PC-3 (cell line): ENCODE data around the gene CASZ1. TPM values are rescaled to one million over a fixed set of nuclear protein-coding genes. Genes with fewer than 3 reads are reported as not detected.

ENCODE experiments used
- ATAC-seq: fragments of 200-7000 bp; cut with Tn5 transposase; 2 replicates; pipeline ENCODE4 v1.9.1; 2020; ENCODE audit warnings: mild to moderate bottlenecking, moderate library complexity
- BruUV-seq: library from RNA; stranded (reverse); fragments of 400-500 nt; replicated peaks from 2 replicates; lab custom pipeline; 2021; lab: Mats Ljungman, UMichigan
- CTCF ChIA-PET: fragments of 300-600 bp; sonication (Branson Sonifier 250); formaldehyde crosslinking; loops from one replicate; lab custom pipeline; 2022; ENCODE audit warnings: antibody characterized with exemption; lab: Charles Lee
- POLR2A ChIA-PET: fragments of 300-600 bp; sonication (Branson Sonifier 250); formaldehyde crosslinking; loops from one replicate; lab custom pipeline; 2022; ENCODE audit warnings: antibody characterized with exemption; ENCODE audit not compliant: unreplicated experiment; lab: Charles Lee
- DNase-seq: peaks from one replicate; pipeline ENCODE4 v3.0.0-alpha.2; 2015
- H2AFZ ChIP-seq: fragments of 300-600 bp; sonication (generic); 2 replicates; pipeline ENCODE4 v1.6.0; 2016; ENCODE audit warnings: antibody characterized with exemption, low read length
- H3F3A ChIP-seq: fragments of 300-600 bp; sonication (generic); one replicate; pipeline ENCODE4 v1.6.0; 2017; ENCODE audit warnings: antibody characterized with exemption, low read length, control low read depth, mild to moderate bottlenecking; ENCODE audit not compliant: unreplicated experiment
- H3K27ac ChIP-seq: fragments of 300-600 bp; sonication (generic); 2 replicates; pipeline ENCODE4 v1.5.1; 2016; ENCODE audit warnings: mild to moderate bottlenecking, low read length
- H3K27me3 ChIP-seq: fragments of 300-600 bp; sonication (generic); 2 replicates; pipeline ENCODE4 v1.6.1; 2016; ENCODE audit warnings: low read length, mixed read lengths
- H3K36me3 ChIP-seq: fragments of 300-600 bp; sonication (generic); 2 replicates; pipeline ENCODE4 v1.6.1; 2016; ENCODE audit warnings: low read depth, mixed run types, low read length, mixed read lengths
- H3K4me1 ChIP-seq: fragments of 300-600 bp; sonication (generic); 2 replicates; pipeline ENCODE4 v1.5.1; 2016; ENCODE audit warnings: low read length; ENCODE audit not compliant: insufficient read depth
- H3K4me2 ChIP-seq: fragments of 300-600 bp; sonication (generic); 2 replicates; pipeline ENCODE4 v1.6.0; 2016; ENCODE audit warnings: low read length
- H3K4me3 ChIP-seq: fragments of 300-600 bp; sonication (generic); 2 replicates; pipeline ENCODE4 v1.5.1; 2016; ENCODE audit warnings: mild to moderate bottlenecking, low read length, mixed read lengths
- H3K79me2 ChIP-seq: fragments of 300-600 bp; sonication (generic); 2 replicates; pipeline ENCODE4 v1.6.1; 2017; ENCODE audit warnings: low read length, mixed read lengths
- H3K9ac ChIP-seq: fragments of 300-600 bp; sonication (generic); 2 replicates; pipeline ENCODE4 v1.6.0; 2016; ENCODE audit warnings: mild to moderate bottlenecking, low read length
- H3K9me2 ChIP-seq: fragments of 300-600 bp; sonication (generic); replicated peaks from 2 replicates; pipeline ENCODE4 v1.6.1; 2016; ENCODE audit warnings: mixed run types, low read length, mixed read lengths
- H3K9me3 ChIP-seq: fragments of 300-600 bp; sonication (generic); 2 replicates; pipeline ENCODE4 v1.6.1; 2016; ENCODE audit warnings: low read length, mixed read lengths
- H4K20me1 ChIP-seq: fragments of 300-600 bp; sonication (generic); 2 replicates; pipeline ENCODE4 v1.6.1; 2016; ENCODE audit warnings: low read length, mixed read lengths
- EZH2 ChIP-seq: fragments of 300-600 bp; sonication (generic); IDR thresholded peaks from one replicate; pipeline ENCODE4 v1.6.1; 2017; ENCODE audit warnings: antibody characterized with exemption, mild to moderate bottlenecking, low read length; ENCODE audit not compliant: unreplicated experiment
- EZH2phosphoT487 ChIP-seq: fragments of 300-600 bp; sonication (generic); IDR thresholded peaks from 2 replicates; pipeline ENCODE4 v1.6.1; 2018; ENCODE audit warnings: mild to moderate bottlenecking, antibody characterized with exemption, low read length, borderline replicate concordance
- intact Hi-C: fragments of 100-400 bp; cut with micrococcal nuclease; formaldehyde crosslinking; loops from 2 replicates; pipeline ENCODE4 v1.9.0; 2023
- total RNA-seq: library from RNA; depleted of rRNA; stranded (reverse); fragments of >200 nt; gene quantifications from 2 replicates; pipeline ENCODE4 v1.2.3, GENCODE V29; 2014
- TF ChIP-seq, protein P1 (sequence below): fragments of 300-600 bp; sonication (generic); conservative IDR thresholded peaks from 2 replicates; pipeline ENCODE4 v1.5.1; 2017; ENCODE audit warnings: antibody characterized with exemption, low read depth, mild to moderate bottlenecking, low read length

The CASZ1 gene
- total RNA-seq, 1 experiment from 2014 or later: 12.8 TPM

DNA sequence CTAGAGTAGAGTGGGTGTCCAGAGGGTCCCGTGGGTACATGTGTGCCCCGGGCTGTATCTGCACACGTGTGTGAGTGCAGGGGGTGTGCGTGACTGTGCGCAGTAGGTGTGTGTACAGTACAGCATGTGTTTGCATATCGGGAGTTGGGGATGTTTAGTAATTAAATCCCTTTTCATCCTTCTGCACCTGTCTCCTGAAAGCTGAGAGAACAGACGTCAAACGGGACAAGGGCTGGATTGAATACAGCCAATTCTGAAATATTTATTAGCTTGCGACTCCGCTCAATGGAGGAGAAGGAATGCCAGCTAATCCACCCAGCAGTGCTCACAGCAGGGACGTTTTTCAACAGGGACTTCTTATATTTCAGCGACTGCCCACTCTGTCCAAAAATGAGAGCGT, 44.7 kb upstream of the CASZ1 start:
- H3K4me1 ChIP-seq: no peaks in the 10 kb centered on the region
- H3K9me3 ChIP-seq: peaks cover 8% of the 10 kb centered on the region; the same call in 1 of the 2 replicates
- ChIA-PET CTCF (no interaction called here), POLR2A (no interaction called here)
- ATAC-seq (no peak), DNase-seq (no peak)
- H3K9me2 ChIP-seq: no peaks in the 10 kb centered on the region
- H2AFZ ChIP-seq: no peak overlapping the region
- no peak overlapping the region for H3K4me3 ChIP-seq
- no peaks in the 10 kb centered on the region for H4K20me1 ChIP-seq
- H3F3A ChIP-seq: no peaks in the 10 kb centered on the region
- no peaks in the 10 kb centered on the region for H3K27me3 ChIP-seq
- TF ChIP-seq EZH2phosphoT487 (no peak), EZH2 (no peak)
- TF ChIP-seq, protein P1, sequence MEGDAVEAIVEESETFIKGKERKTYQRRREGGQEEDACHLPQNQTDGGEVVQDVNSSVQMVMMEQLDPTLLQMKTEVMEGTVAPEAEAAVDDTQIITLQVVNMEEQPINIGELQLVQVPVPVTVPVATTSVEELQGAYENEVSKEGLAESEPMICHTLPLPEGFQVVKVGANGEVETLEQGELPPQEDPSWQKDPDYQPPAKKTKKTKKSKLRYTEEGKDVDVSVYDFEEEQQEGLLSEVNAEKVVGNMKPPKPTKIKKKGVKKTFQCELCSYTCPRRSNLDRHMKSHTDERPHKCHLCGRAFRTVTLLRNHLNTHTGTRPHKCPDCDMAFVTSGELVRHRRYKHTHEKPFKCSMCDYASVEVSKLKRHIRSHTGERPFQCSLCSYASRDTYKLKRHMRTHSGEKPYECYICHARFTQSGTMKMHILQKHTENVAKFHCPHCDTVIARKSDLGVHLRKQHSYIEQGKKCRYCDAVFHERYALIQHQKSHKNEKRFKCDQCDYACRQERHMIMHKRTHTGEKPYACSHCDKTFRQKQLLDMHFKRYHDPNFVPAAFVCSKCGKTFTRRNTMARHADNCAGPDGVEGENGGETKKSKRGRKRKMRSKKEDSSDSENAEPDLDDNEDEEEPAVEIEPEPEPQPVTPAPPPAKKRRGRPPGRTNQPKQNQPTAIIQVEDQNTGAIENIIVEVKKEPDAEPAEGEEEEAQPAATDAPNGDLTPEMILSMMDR: no peak
- no peak overlapping the region for H3K9ac ChIP-seq
- intact Hi-C loops: no loop called here
- H3K27ac ChIP-seq: no peak overlapping the region
- H3K4me2 ChIP-seq: no peak overlapping the region
- no TSS peak for BruUV-seq
- H3K36me3 ChIP-seq: no peaks in the 10 kb centered on the region
- H3K79me2 ChIP-seq: no peaks in the 10 kb centered on the region

DNA sequence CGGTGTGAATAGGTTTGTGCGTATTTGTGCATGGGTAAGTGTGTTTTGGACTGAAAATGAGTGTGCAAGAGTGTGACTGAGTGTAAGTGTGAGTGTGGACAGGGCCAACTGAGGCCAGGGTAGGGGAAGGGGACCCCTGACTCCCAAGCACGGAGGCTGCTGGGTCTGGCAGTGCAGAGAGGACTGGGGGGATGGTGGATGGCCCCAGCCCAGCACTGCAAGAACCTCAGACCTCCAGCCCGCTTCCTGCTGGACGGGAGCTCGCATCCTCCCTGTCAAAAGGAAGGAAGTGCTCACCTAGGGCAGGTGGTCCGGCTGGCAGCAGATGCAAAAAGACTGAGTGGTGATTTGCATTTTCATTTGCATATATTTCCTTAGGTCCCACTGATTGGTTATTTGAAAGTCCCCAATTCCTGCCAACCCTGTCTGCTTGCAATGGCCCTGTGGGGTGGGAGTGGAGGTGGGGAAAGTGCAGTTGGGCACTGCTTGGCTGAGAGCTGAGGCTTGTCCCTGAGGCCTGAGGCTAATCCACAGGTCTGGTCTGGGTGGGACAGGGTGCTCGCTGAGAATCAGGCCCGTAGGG, 42.8 kb upstream of the CASZ1 start:
- Histone ChIP-seq H3F3A (no peaks in the 10 kb centered on the region), H3K27ac (no peak overlapping the region), H3K9ac (no peak overlapping the region), H3K9me2 (no peaks in the 10 kb centered on the region), H3K4me3 (no peak overlapping the region), H3K36me3 (no peaks in the 10 kb centered on the region), H4K20me1 (no peaks in the 10 kb centered on the region), H3K27me3 (no peaks in the 10 kb centered on the region), H3K79me2 (no peaks in the 10 kb centered on the region), H2AFZ (no peak overlapping the region), H3K4me1 (no peaks in the 10 kb centered on the region), H3K9me3 (peaks cover 8% of the 10 kb centered on the region; the same call in 1 of the 2 replicates), H3K4me2 (no peak overlapping the region)
- ChIA-PET POLR2A (interaction anchor here (0.5 kb wide), 1 partner anchor 24 kb away, joined by 4 read pairs; no protein-coding TSS in a partner anchor), CTCF (no interaction called here)
- intact Hi-C loops: no loop called here
- ATAC-seq (no peak), DNase-seq (no peak)
- TF ChIP-seq EZH2 (no peak), EZH2phosphoT487 (no peak)
- TF ChIP-seq, protein P1: no peak
- BruUV-seq: no TSS peak

DNA sequence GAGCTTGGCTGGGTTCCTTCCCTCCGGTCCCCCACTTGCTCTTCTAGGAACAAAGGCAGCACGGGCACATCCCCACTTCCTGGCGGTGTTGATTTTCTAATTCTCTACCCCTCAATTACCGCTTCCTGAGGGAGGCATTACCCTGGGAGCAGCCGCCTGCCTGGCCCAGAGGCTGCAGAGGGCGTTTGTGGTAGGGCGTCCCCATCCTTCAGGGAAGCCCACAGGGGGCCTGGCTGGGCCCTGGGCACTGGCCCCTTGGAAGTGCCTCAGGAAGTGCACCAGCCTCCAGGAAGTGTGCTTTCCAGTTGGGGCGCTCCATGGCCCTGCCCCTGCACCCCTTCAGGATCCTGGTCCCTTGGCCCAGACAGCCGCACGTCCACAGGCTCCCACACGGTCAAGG, 42.1 kb upstream of the CASZ1 start:
- BruUV-seq: no TSS peak
- H3K4me3 ChIP-seq: no peak overlapping the region
- DNase-seq (no peak), ATAC-seq (no peak)
- H2AFZ ChIP-seq: no peak overlapping the region
- no peaks in the 10 kb centered on the region for H3K79me2 ChIP-seq
- H3K9me2 ChIP-seq: no peaks in the 10 kb centered on the region
- H3K27ac ChIP-seq: no peak overlapping the region
- intact Hi-C loops: no loop called here
- H3K4me1 ChIP-seq: no peaks in the 10 kb centered on the region
- CTCF ChIA-PET: no interaction called here
- H3F3A ChIP-seq: no peaks in the 10 kb centered on the region
- POLR2A ChIA-PET: no interaction called here
- no peaks in the 10 kb centered on the region for H4K20me1 ChIP-seq
- H3K4me2 ChIP-seq: no peak overlapping the region
- no peaks in the 10 kb centered on the region for H3K27me3 ChIP-seq
- H3K9ac ChIP-seq: no peak overlapping the region
- TF ChIP-seq EZH2phosphoT487: no peak
- no peak for TF ChIP-seq EZH2
- TF ChIP-seq, protein P1: no peak
- H3K9me3 ChIP-seq: 0 out of 2 replicates have a peak, but pooled peaks cover 3% of the 10 kb centered on the region
- H3K36me3 ChIP-seq: no peaks in the 10 kb centered on the region
